Esophagus squamous epithelium (tissue), 4 donors: ENCODE results near the gene MYO15B.

Source experiments
- CTCF ChIP-seq, 6 experiments: fragments of 450-650 bp in 4 of 6; fragments of 200-600 bp in 2 of 6; sonication (generic) in 2 of 6; IDR thresholded peaks; one replicate each; pipeline ENCODE4 v1.5.1; 2016 to 2019; ENCODE audit warnings: antibody characterized with exemption in 6 of 6, mild to moderate bottlenecking in 4 of 6, moderate library complexity in 4 of 6
- POLR2A ChIP-seq, 4 donors: fragments of 450-650 bp; IDR thresholded peaks; one replicate each; pipeline ENCODE4 v1.6.1; 2017; ENCODE audit warnings: antibody characterized with exemption in 4 of 4, mild to moderate bottlenecking in 4 of 4, moderate library complexity in 3 of 4

- TF ChIP-seq POLR2A (IDR thresholded peaks at IDR 0.05) (no peak), CTCF (IDR thresholded peaks at IDR 0.05) (no peak)
Observed at GRCh38 chr17:75546181-75546580, 41.4 kb upstream of the MYO15B start.
